Neuronal stem cell (in vitro differentiated cells): ENCODE results near the gene TEX13B.

Experiments used
- DNase-seq: peaks from one replicate; pipeline ENCODE4 v3.0.0-alpha.2; 2013; ENCODE audit warnings: low spot score
- H2AFZ ChIP-seq: one replicate; pipeline ENCODE4 v1.6.1; 2013; ENCODE audit warnings: mild to moderate bottlenecking, low read length, inconsistent platforms
- H2AK5ac ChIP-seq: 2 replicates; pipeline ENCODE4 v1.6.1; 2013; ENCODE audit warnings: low read depth, mild to moderate bottlenecking, inconsistent platforms, low read length, moderate library complexity, mixed read lengths
- H2BK120ac ChIP-seq: 2 replicates; pipeline ENCODE4 v1.6.1; 2013; ENCODE audit warnings: low read depth, mild to moderate bottlenecking, inconsistent platforms, low read length, moderate library complexity, mixed read lengths
- H2BK12ac ChIP-seq: one replicate; pipeline ENCODE4 v1.6.1; 2013; ENCODE audit warnings: low read length, inconsistent platforms
- H2BK15ac ChIP-seq: 2 replicates; pipeline ENCODE4 v1.6.1; 2013; ENCODE audit warnings: mild to moderate bottlenecking, low read length, inconsistent platforms, mixed read lengths
- H2BK5ac ChIP-seq: one replicate; pipeline ENCODE4 v1.6.1; 2013; ENCODE audit warnings: inconsistent platforms, mild to moderate bottlenecking, low read length, moderate library complexity
- H3K14ac ChIP-seq: one replicate; pipeline ENCODE4 v1.6.1; 2013; ENCODE audit warnings: low read length, inconsistent platforms
- H3K18ac ChIP-seq: 2 replicates; pipeline ENCODE4 v1.6.1; 2013; ENCODE audit warnings: low read length, inconsistent platforms
- H3K23ac ChIP-seq: 2 replicates; pipeline ENCODE4 v1.6.1; 2013; ENCODE audit warnings: low read depth, mild to moderate bottlenecking, mixed read lengths, low read length, inconsistent platforms; ENCODE audit not compliant: poor library complexity
- H3K27ac ChIP-seq: replicated peaks from 3 replicates; pipeline ENCODE4 v1.5.1; 2013; ENCODE audit warnings: low read length, inconsistent platforms
- H3K27me3 ChIP-seq, 3 experiments: 2 replicates each; pipeline ENCODE4 v1.6.1; 2013; ENCODE audit warnings: low read length in 3 of 3, mild to moderate bottlenecking in 2 of 3, inconsistent platforms in 1 of 3, low read depth in 1 of 3, mixed read lengths in 1 of 3, moderate library complexity in 1 of 3; ENCODE audit not compliant: control insufficient read depth in 3 of 3, insufficient read depth in 3 of 3
- H3K36me3 ChIP-seq, 2 donors: replicated peaks in 1 of 2; 2 replicates each; pipeline ENCODE4 v1.6.1; 2013; ENCODE audit warnings: low read length in 2 of 2; ENCODE audit not compliant: control insufficient read depth in 2 of 2, insufficient read depth in 2 of 2
- H3K4ac ChIP-seq: 2 replicates; pipeline ENCODE4 v1.6.1; 2013; ENCODE audit warnings: inconsistent platforms, mild to moderate bottlenecking, low read length, moderate library complexity
- H3K4me1 ChIP-seq, 2 donors: 1 replicate in 1 of 2; 2 replicates in 1 of 2; pipeline ENCODE4 v1.6.1; 2013; ENCODE audit warnings: low read length in 2 of 2, low read depth in 1 of 2; ENCODE audit not compliant: control insufficient read depth in 2 of 2, insufficient read depth in 1 of 2
- H3K4me2 ChIP-seq: one replicate; pipeline ENCODE4 v1.6.1; 2013; ENCODE audit warnings: mild to moderate bottlenecking, low read length, inconsistent platforms; ENCODE audit not compliant: insufficient read depth, poor library complexity, severe bottlenecking
- H3K4me3 ChIP-seq, 2 donors: 2 replicates each; pipeline ENCODE4 v1.5.1; 2013; ENCODE audit warnings: low read length in 2 of 2, mild to moderate bottlenecking in 2 of 2, inconsistent platforms in 1 of 2, moderate library complexity in 1 of 2
- H3K79me1 ChIP-seq: one replicate; pipeline ENCODE4 v1.6.1; 2013; ENCODE audit warnings: low read depth, mild to moderate bottlenecking, inconsistent platforms, low read length, moderate library complexity
- H3K9ac ChIP-seq: one replicate; pipeline ENCODE4 v1.6.1; 2013; ENCODE audit warnings: mild to moderate bottlenecking, low read depth, low read length, inconsistent platforms; ENCODE audit not compliant: poor library complexity
- H3K9me3 ChIP-seq, 2 donors: replicated peaks in 1 of 2; 2 replicates each; pipeline versions ENCODE3 to v1.6.1; 2013; ENCODE audit warnings: low read length in 2 of 2, mild to moderate bottlenecking in 2 of 2, inconsistent platforms in 1 of 2, low read depth in 1 of 2, mixed read lengths in 1 of 2, moderate library complexity in 1 of 2; ENCODE audit not compliant: control insufficient read depth in 2 of 2, insufficient read depth in 1 of 2
- H4K8ac ChIP-seq: one replicate; pipeline ENCODE4 v1.6.1; 2013; ENCODE audit warnings: low read depth, mild to moderate bottlenecking, inconsistent platforms, low read length, moderate library complexity
- H4K91ac ChIP-seq: one replicate; pipeline ENCODE4 v1.6.1; 2013; ENCODE audit warnings: low read length, low read depth, mild to moderate bottlenecking, inconsistent platforms; ENCODE audit not compliant: poor library complexity
- WGBS, 2 donors: extraction: QIAGEN DNeasy Blood & Tissue Kit; methylation state at CpG; one replicate each; pipeline ENCODE4 v1.1.7; 2013; ENCODE audit warnings: missing lambda C conversion rate in 2 of 2, mixed read lengths in 1 of 2; ENCODE audit not compliant: insufficient read length in 2 of 2, insufficient replicate concordance in 1 of 2; ENCODE audit errors: extremely low coverage in 2 of 2; 5-methylcytosine and 5-hydroxymethylcytosine counted together

TEX13B gene

DNA sequence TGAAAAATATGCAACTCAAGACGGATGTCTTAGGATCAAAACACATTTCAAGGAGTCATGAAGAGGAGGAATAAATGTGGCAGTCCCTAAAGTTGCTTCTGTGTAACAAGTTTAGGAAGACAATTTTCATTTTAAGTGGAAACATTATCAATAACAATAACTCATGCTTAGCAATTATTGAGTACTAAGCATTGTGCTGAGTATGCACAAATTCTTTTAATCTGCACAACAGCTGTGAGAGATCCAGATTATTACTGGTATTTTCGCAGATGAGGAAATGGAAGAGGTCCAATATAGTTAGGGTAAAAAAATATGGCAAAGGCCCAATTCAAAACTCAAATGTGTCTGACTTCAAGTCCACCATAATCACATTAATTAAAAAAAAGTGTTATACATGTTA, 2.9 kb upstream of the TEX13B start:
- no peak overlapping the region for H3K9ac ChIP-seq
- no peak overlapping the region for H4K8ac ChIP-seq
- no peak overlapping the region for H2AFZ ChIP-seq
- H3K27me3 ChIP-seq = no peaks in the 10 kb centered on the region
- no peak for DNase-seq
- no peaks in the 10 kb centered on the region for H3K36me3 ChIP-seq
- no peak overlapping the region for H3K27ac ChIP-seq
- H3K18ac ChIP-seq = no peak overlapping the region
- H3K4me3 ChIP-seq = no peak overlapping the region
- no peaks in the 10 kb centered on the region for H3K9me3 ChIP-seq
- H2AK5ac ChIP-seq = no peak overlapping the region
- no peak overlapping the region for H2BK5ac ChIP-seq
- no peaks in the 10 kb centered on the region for H3K79me1 ChIP-seq
- H4K91ac ChIP-seq = no peak overlapping the region
- no peak overlapping the region for H2BK15ac ChIP-seq
- H3K4me2 ChIP-seq = no peak overlapping the region
- H3K23ac ChIP-seq = no peak overlapping the region
- H3K14ac ChIP-seq = no peak overlapping the region
- no peaks in the 10 kb centered on the region for H3K4me1 ChIP-seq
- H2BK120ac ChIP-seq = no peak overlapping the region
- WGBS, 2 donors = no CpG with 5 or more reads among the region's 2 CpGs
- H2BK12ac ChIP-seq = no peak overlapping the region
- no peak overlapping the region for H3K4ac ChIP-seq

DNA sequence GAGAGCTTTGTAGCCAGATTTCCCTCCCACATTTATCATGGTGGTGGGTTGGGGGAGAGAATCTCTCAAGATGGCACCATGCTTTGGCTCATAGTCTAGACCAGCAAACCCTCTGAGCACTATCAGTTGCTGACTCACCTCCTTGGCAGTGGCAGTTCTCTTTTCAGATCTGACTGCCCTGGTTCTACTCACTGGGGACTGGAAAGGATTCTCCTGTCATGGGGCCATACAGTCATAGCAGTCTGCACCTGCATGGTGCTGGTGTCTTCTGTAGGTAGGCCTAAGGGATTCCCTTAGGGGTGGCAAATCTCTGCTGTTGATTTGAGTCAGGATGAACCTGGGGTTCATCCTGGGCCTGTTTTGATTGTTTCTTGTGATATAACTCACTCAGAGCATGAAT, 2.6 kb downstream of the TEX13B start:
- Histone ChIP-seq H3K23ac (no peak overlapping the region), H3K4me2 (no peak overlapping the region), H3K9ac (no peak overlapping the region), H3K27ac (no peak overlapping the region), H2BK15ac (no peak overlapping the region), H3K79me1 (no peaks in the 10 kb centered on the region), H2AFZ (no peak overlapping the region), H3K14ac (no peak overlapping the region), H2BK120ac (no peak overlapping the region), H3K9me3 (no peaks in the 10 kb centered on the region), H4K91ac (no peak overlapping the region), H3K36me3 (no peaks in the 10 kb centered on the region), H2BK12ac (no peak overlapping the region), H3K4me1 (no peaks in the 10 kb centered on the region), H2BK5ac (no peak overlapping the region), H3K18ac (no peak overlapping the region), H3K4ac (no peak overlapping the region), H2AK5ac (no peak overlapping the region), H4K8ac (no peak overlapping the region), H3K27me3 (peaks cover 0 to 13% (median 0%) of the 10 kb centered on the region in 3 experiments), H3K4me3 (no peak overlapping the region)
- no peak for DNase-seq

DNA sequence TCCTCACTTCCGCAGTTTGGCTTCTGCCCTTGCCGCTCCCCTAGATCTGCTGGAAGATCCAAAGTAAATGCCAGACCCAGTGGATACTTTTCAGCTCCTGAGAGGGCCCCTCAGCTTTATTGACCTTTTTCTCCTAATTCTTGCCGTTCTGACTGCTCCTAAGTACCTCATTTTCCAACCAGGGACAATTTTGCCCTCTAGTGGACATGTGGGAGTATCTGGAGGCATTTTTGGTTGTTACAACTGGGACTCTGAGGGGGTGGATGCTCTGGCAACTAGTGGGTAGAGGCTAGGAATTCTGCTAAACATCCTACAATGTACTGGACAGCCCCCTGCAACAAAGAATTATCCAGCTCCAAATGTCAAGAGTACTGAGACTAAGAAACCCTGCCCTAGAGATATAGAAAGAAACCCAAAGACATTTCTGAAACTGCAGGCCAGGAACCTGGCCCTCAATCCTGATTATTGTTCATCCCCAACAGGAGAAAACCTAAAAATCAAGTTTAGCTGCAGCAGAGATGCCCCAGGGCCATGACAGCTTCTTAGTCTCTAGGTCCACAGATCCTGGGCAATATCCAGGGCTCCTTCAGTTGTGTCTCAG, 3.4 kb downstream of the TEX13B start:
- DNase-seq = peak; percentile 20
- H3K9ac ChIP-seq = no peak overlapping the region
- no peak overlapping the region for H2AK5ac ChIP-seq
- H3K27me3 ChIP-seq = peaks cover 0 to 13% (median 0%) of the 10 kb centered on the region in 3 experiments
- no peak overlapping the region for H4K91ac ChIP-seq
- H4K8ac ChIP-seq = no peak overlapping the region
- H2BK5ac ChIP-seq = no peak overlapping the region
- H3K4me3 ChIP-seq = no peak overlapping the region
- no peak overlapping the region for H3K4ac ChIP-seq
- no peak overlapping the region for H2BK15ac ChIP-seq
- no peaks in the 10 kb centered on the region for H3K4me1 ChIP-seq
- no peaks in the 10 kb centered on the region for H3K79me1 ChIP-seq
- no peak overlapping the region for H2AFZ ChIP-seq
- no peaks in the 10 kb centered on the region for H3K9me3 ChIP-seq
- H2BK120ac ChIP-seq = no peak overlapping the region
- H3K14ac ChIP-seq = no peak overlapping the region
- no peak overlapping the region for H3K27ac ChIP-seq
- no peaks in the 10 kb centered on the region for H3K36me3 ChIP-seq
- H3K18ac ChIP-seq = no peak overlapping the region
- H3K23ac ChIP-seq = no peak overlapping the region
- WGBS, 2 donors = no CpG with 5 or more reads among the region's 3 CpGs
- no peak overlapping the region for H3K4me2 ChIP-seq
- no peak overlapping the region for H2BK12ac ChIP-seq

DNA sequence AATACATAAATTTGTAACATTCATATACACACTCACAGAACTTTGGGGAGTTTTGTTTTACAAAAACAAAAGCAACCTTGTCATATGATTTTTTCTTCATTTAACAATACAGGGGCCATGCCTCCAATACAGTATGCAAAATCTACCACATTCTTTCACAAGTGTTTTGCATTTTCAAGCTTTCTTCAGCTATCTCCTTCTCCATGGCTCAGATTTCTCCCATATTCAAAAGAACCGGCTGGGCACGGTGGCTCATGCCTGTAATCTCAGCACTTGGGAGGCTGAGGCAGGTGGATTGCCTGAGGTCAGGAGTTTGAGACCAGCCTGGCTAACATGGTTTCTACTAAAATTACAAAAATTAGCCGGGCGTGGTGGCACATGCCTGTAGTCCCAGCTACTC, 4.1 kb downstream of the TEX13B start:
- Histone ChIP-seq H4K8ac (no peak overlapping the region), H4K91ac (no peak overlapping the region), H3K79me1 (no peaks in the 10 kb centered on the region), H3K9me3 (no peaks in the 10 kb centered on the region), H3K18ac (no peak overlapping the region), H3K4me1 (no peaks in the 10 kb centered on the region), H2AK5ac (no peak overlapping the region), H2BK12ac (no peak overlapping the region), H3K14ac (no peak overlapping the region), H2BK5ac (no peak overlapping the region), H3K23ac (no peak overlapping the region), H3K36me3 (no peaks in the 10 kb centered on the region), H3K27ac (no peak overlapping the region), H3K27me3 (peaks cover 0 to 15% (median 0%) of the 10 kb centered on the region in 3 experiments), H3K4me3 (no peak overlapping the region), H3K4ac (no peak overlapping the region), H2AFZ (no peak overlapping the region), H2BK15ac (no peak overlapping the region), H2BK120ac (no peak overlapping the region), H3K4me2 (no peak overlapping the region), H3K9ac (no peak overlapping the region)
- no CpG with 5 or more reads among the region's 4 CpGs for WGBS, 2 donors
- no peak for DNase-seq
